ENCODE measurements around the gene SHC4.

- no peak for TF ChIP-seq CTCF (conservative IDR thresholded peaks at IDR 0.05)
- TF ChIP-seq EZH2 (IDR thresholded peaks at IDR 0.05; ENCODE audit: low read depth): no peak
Measured at GRCh38 chr15:48922046-48922445, 41.7 kb downstream of the SHC4 start.

Measured in PC-9 (cell line).